ENCODE results near the gene TLE6. TPM values are rescaled to one million over a fixed set of nuclear protein-coding genes. Genes with fewer than 3 reads are reported as not detected.
A peak's percentile ranks its signal among the peaks of the same experiment; 100 is the strongest.

The TLE6 gene
- total and polyA plus RNA-seq, 4 donors, result 0.47 to 2.8 (median 1.2) TPM

GRCh38 chr19:2967972-2968371 lies 9.4 kb upstream of the TLE6 start:
- Histone ChIP-seq H3K27ac (ENCODE audit: low read depth in 1 of 2, low read length in 2 of 2) (no peak overlapping the region), H3K4me1 (ENCODE audit: control insufficient read depth in 4 of 4, insufficient read depth in 4 of 4, low read length in 3 of 4) (peaks cover 4 to 10% (median 8%) of the 10 kb centered on the region in 4 donors)
- no peak for TF ChIP-seq ZBTB33 (IDR thresholded peaks at IDR 0.05)
- no peak for TF ChIP-seq RXRA (IDR thresholded peaks at IDR 0.05)
- TF ChIP-seq YY1 (IDR thresholded peaks at IDR 0.05), result no peak
- TF ChIP-seq MAX (IDR thresholded peaks at IDR 0.05), result no peak
- TF ChIP-seq SP1 (IDR thresholded peaks at IDR 0.05), result no peak
- no peak for TF ChIP-seq JUND (IDR thresholded peaks at IDR 0.05)
- TF ChIP-seq RAD21 (IDR thresholded peaks at IDR 0.05), result no peak
- TF ChIP-seq ATF3 (IDR thresholded peaks at IDR 0.05), result no peak
- TF ChIP-seq EGR1 (IDR thresholded peaks at IDR 0.05; ENCODE audit: low read depth in 2 of 2), result no peak
- TF ChIP-seq FOXA2 (IDR thresholded peaks at IDR 0.05), result no peak
- no peak for TF ChIP-seq GABPA (IDR thresholded peaks at IDR 0.05 in 1 of 2, conservative IDR thresholded peaks at IDR 0.05 in 1 of 2)
- no peak for TF ChIP-seq HNF4A (conservative IDR thresholded peaks at IDR 0.05)
- no peak for TF ChIP-seq REST (IDR thresholded peaks at IDR 0.05)
- no peak for TF ChIP-seq NR2F2 (IDR thresholded peaks at IDR 0.05)
- no peak for TF ChIP-seq HNF4G (IDR thresholded peaks at IDR 0.05)

GRCh38 chr19:2969104-2969504 lies 8.3 kb upstream of the TLE6 start:
- Histone ChIP-seq H3K4me1 (ENCODE audit: control insufficient read depth in 4 of 4, insufficient read depth in 4 of 4, low read length in 3 of 4) (peaks cover 4 to 10% (median 8%) of the 10 kb centered on the region in 4 donors), H3K27ac (ENCODE audit: low read depth in 1 of 2, low read length in 2 of 2) (peak overlapping the region; percentile 15 to 46), H3K36me3 (ENCODE audit: control insufficient read depth in 4 of 4, insufficient read depth in 3 of 4, low read depth in 1 of 4, low read length in 3 of 4) (no peaks in the 10 kb centered on the region), H3K9me3 (ENCODE audit: control insufficient read depth in 4 of 4, low read length in 3 of 4) (no peaks in the 10 kb centered on the region), H3K27me3 (ENCODE audit: control insufficient read depth in 4 of 4, insufficient read depth in 4 of 4, low read length in 3 of 4) (no peaks in the 10 kb centered on the region), H3K4me3 (ENCODE audit: low read depth in 1 of 3, low read length in 3 of 3) (no peak overlapping the region), H3K9ac (ENCODE audit: low read depth in 1 of 2, low read length in 2 of 2) (peak overlapping the region in 1 of 2 donors; percentile 13)
- DNase-seq (ENCODE audit: low spot score), result no peak
- no peak for TF ChIP-seq FOXA1 (IDR thresholded peaks at IDR 0.05)
- no peak for TF ChIP-seq REST (IDR thresholded peaks at IDR 0.05)
- peak; percentile 40 for TF ChIP-seq NR2F2 (IDR thresholded peaks at IDR 0.05)
- peak; percentile 28 for TF ChIP-seq YY1 (IDR thresholded peaks at IDR 0.05)
- peak; percentile 14 to 49 for TF ChIP-seq RAD21 (IDR thresholded peaks at IDR 0.05)
- 15% methylated on average over 5 of the region's 5 CpGs for WGBS

More at GRCh38 chr19:2967972-2968371, 9.4 kb upstream of the TLE6 start:
- Histone ChIP-seq H3K36me3 (ENCODE audit: control insufficient read depth in 4 of 4, insufficient read depth in 3 of 4, low read depth in 1 of 4, low read length in 3 of 4) (no peaks in the 10 kb centered on the region), H3K4me3 (ENCODE audit: low read depth in 1 of 3, low read length in 3 of 3) (no peak overlapping the region), H3K9ac (ENCODE audit: low read depth in 1 of 2, low read length in 2 of 2) (no peak overlapping the region), H3K27me3 (ENCODE audit: control insufficient read depth in 4 of 4, insufficient read depth in 4 of 4, low read length in 3 of 4) (no peaks in the 10 kb centered on the region), H3K9me3 (ENCODE audit: control insufficient read depth in 4 of 4, low read length in 3 of 4) (no peaks in the 10 kb centered on the region)
- 77% methylated on average over 8 of the region's 8 CpGs for WGBS
- no peak for DNase-seq (ENCODE audit: low spot score)

All from liver (tissue), 9 donors.